IMR-90 (cell line): Measurements from ENCODE around the gene C1QL4. TPM values are rescaled to one million over a fixed set of nuclear protein-coding genes. Genes with fewer than 3 reads are reported as not detected.

Source experiments
- MAZ ChIP-seq: IDR thresholded peaks from 2 replicates; pipeline ENCODE4 v1.6.1; 2012; ENCODE audit warnings: low read depth, mild to moderate bottlenecking, low read length, improper control_type of control experiment, moderate library complexity, borderline replicate concordance
- RCOR1 ChIP-seq: IDR thresholded peaks from 2 replicates; pipeline ENCODE4 v1.6.1; 2012; ENCODE audit warnings: mild to moderate bottlenecking, low read length, improper control_type of control experiment; ENCODE audit not compliant: insufficient replicate concordance
- polyA plus RNA-seq, 3 experiments: library from polyadenylated mRNA; depleted of rRNA; stranded (reverse); fragments of >200 nt; gene quantifications; 2 replicates each; pipeline ENCODE4 v1.2.3, GENCODE V29; 2012; ENCODE audit warnings: low replicate concordance in 1 of 3
- total RNA-seq: library from RNA; depleted of rRNA; stranded (reverse); fragments of >200 nt; gene quantifications from 2 replicates; pipeline ENCODE4 v1.2.3, GENCODE V29; 2012

The C1QL4 gene
- total and polyA plus RNA-seq, 2 of the 4 experiments (the other 2 are of a cell fraction) = 0.18 to 0.46 TPM

- no peak for TF ChIP-seq RCOR1
- TF ChIP-seq MAZ = no peak
Observed at GRCh38 chr12:49367381-49368239, 30.6 kb upstream of the C1QL4 start, which contains the start of gene SPATS2 (continued).
